GM18511 (cell line): ENCODE results near the gene DCTN2.
A peak's percentile ranks its signal among the peaks of the same experiment; 100 is the strongest.
"Not testable (repeated sequence)": the region's sequence is repeated elsewhere in the genome, so short reads cannot be mapped to it uniquely, and the experiment has no call there.

ENCODE experiments used
- ATAC-seq: cut with Tn5 transposase; IDR thresholded peaks from one replicate; pipeline ENCODE4 v1.9.1; 2021; ENCODE audit warnings: mild to moderate bottlenecking, moderate library complexity; ENCODE audit not compliant: unreplicated experiment

The DCTN2 gene

DNA sequence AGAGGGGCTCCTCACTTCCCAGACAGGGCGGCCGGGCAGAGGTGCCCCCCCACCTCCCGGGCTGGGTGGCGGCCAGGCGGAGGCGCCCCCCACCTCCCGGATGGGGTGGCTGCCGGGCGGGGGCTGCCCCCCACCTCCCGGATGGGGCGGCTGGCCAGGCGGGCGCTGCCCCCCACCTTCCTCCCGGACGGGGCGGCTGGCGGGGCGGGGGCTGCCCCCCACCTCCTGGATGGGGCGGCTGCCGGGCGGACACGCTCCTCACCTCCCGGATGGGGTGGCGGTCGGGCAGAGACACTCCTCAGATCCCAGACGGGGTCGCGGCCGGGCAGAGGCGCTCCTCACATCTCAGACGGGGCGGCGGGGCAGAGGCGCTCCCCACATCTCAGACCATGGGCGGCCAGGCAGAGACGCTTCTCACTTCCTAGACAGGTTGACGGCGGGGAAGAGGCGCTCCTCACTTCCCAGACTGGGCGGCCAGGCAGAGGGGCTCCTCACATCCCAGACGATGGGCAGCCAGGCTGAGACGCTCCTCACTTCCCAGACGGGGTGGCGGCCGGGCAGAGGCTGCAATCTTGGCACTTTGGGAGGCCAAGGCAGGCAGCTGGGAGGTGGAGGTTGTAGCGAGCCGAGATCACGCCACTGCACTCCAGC, 51.8 kb downstream of the DCTN2 start:
- ATAC-seq = not testable (repeated sequence)

DNA sequence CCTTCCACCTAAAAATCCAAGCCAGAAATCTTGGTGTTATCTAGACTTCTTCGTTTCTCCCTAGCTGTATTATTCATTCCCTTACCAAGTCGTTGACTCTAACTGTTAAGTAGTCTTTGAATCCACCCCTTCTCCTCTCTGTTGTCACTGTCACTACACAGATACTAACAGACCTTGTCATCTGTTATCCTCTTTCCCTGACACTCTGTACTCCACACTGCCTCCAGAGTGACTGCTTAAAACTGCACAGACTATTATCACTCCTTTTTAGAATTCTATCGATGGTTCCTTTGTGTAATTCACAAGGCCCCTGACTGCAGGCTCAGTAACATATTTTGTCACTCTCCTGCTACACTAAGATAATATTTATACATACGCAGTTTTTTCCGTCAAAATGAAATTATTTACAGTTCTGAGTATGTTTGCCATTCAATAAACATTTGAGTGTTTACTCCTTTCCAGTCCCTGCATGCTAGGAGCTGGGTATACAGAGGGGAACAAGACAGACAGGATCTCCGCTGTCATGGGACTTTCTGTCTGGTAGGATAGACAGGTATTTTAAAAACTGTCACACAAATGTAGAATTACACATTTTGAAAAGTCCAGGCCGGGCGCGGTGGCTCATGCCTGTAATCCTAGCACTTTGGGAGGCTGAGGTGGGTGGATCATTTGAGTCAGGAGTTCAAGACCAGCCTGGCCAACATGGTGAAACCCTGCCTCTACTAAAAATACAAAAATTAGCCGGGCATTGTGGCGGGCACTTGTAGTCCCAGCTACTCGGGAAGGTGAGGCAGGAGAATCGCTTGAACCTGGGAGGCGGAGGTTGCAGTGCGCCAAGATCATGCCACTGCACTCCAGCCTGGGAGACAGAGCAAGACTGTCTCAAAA, 55.4 kb downstream of the DCTN2 start:
- no peak for ATAC-seq

DNA sequence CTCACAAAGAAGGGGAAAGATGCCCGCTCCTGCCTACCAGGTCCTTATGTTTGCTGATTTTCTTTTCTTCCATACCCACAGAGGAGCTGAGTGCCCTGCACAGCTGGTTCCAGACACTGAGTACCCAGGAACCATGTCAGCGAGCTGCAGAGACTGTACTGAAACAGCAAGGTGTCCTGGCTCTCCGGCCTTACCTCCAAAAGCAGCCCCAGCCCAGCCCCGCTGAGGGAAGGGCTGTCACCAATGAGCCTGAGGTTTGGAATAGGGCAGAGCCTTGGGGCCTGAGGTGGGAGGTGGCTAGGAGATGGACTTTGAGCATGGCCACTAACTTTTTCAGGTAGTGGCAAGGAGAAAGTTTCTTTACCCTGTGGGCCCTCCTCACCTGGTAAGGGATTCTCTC, 56.9 kb downstream of the DCTN2 start:
- ATAC-seq = no peak

DNA sequence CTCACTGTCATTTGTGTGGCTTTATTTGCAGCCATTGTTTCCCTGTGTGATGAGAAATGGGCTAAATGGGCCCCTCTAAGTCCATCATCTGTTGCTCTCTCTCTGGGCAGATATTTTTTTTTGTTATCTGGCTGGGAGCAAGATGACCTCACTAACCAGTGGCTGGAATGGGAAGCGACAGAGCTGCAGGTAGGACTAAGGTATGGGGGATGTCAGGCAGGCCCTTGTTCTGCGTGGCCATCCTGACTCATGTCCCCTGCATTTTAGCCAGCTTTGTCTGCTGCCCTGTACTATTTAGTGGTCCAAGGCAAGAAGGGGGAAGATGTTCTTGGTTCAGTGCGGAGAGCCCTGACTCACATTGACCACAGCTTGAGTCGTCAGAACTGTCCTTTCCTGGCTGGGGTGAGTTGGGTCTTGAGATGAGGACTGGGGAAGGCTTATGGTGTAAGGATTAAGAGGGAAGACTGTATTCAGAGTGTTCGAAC, 57.8 kb downstream of the DCTN2 start:
- no peak for ATAC-seq

DNA sequence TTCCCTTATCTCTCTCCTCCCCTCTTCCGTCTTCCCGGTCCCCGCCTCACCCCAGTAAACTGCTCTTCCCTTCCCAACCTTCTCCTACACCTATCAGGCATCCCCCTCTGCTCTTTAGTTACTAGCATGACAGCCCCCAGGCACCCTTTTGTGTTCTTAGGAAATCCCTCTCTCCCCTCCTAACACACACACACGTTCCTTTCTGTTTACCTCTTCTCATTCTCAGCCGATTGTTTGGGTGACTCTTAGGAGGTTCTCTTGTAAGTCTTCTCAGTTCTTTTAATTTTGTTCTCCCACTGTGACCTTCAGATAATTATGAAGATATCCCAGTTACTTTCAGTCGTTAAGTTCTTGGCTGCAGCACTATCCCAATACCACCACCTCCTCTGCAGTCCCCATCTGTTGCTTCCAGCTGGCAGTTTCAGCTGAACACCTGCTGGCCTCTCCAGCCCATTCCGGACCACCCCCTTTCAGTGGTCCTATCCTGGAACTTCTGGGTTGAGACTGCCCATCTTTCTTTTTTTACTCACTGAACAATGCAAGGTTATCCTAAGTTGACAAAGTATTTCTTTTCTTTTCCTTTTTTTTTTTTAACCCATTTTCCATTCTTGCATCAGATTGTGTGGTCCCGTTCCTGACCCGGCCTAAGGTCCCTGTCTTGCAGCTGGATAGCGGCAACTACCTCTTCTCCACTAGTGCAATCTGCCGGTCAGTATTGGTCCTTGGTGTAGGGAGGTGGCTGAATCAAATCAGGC, 58.4 kb downstream of the DCTN2 start:
- no peak for ATAC-seq

DNA sequence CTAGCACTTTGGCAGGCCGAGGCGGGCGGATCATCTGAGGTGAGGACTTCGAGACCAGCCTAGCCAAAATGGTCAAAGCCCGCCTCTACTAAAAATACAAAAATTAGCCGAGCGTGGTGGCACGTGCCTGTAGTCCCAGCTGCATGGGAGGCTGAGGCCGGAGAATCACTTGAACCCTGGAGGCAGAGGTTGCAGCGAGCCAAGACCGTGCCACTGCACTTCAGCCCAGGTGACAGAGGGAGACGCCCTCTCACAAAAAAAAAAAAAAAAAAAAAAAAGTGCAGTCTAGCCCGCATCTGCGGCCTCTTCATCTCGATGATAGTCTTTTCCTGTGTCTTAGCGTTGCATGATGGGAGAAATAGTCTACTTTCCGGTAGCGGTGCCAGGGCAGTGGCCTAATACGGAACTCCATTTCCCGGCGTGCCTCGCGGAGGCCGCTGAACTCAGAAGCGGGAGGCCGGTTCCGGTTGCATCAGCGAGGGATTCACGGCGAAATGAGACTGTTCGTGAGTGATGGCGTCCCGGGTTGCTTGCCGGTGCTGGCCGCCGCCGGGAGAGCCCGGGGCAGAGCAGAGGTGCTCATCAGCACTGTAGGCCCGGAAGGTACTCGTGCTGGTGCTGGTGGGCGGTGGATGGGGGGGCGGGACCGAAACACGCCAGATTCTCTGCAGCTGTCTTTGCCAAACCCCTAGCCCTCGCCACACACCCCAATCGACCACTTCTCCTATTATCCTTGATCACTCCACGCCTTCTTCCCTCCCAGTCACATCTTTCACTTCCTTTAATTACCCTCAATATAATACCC, 59.2 kb downstream of the DCTN2 start, which contains the start of gene MARS1:
MARS1 (plus strand) TSS at position 472 of the 805 bp plus-strand sequence; CDS start at position 495, 23 bp downstream.
- peak; percentile 98 for ATAC-seq

DNA sequence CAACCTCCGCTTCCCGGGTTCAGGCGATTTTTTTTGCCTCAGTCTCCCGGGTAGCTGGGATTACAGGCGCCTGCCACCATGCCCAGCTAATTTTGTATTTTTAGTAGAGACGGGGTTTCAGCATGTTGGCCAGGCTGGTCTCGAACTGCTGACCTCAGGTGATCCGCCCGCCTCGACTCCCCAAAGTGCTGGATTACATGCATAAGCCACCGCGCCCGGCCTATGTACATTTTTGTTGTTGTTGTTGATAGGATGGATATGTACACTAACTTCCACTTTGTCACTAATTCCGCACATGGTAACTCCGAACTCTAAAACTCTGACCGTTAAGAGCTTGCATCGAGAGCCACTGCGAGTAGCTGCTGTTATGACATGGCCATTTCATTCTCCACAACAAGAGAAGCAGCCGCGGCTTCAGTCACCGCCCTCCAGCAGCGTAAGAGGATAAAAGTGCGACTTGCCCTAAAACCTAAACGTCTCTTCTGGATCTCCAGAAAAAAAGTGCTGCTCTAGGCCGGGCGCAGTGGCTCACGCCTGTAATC, 59.9 kb downstream of the DCTN2 start:
- no peak for ATAC-seq

DNA sequence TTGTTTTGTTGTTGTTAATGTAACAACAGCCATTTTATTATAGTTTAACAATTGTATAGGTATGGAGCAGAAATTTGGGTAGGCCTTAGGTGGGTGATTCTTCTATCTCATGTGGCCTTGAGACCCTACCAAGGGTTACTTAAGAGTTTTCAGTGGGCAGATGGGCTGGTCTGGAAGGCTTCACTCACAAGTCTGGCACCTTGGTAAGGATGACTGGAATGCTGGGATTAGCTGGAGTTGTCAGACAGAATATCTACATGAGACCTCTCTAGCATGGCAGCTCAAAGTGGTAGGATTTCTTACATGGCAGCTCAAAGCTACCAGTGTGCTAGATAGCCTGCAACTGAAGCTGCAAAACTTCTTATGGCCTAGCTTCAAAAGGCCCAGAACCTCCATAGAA, 61.3 kb downstream of the DCTN2 start:
- ATAC-seq = no peak

DNA sequence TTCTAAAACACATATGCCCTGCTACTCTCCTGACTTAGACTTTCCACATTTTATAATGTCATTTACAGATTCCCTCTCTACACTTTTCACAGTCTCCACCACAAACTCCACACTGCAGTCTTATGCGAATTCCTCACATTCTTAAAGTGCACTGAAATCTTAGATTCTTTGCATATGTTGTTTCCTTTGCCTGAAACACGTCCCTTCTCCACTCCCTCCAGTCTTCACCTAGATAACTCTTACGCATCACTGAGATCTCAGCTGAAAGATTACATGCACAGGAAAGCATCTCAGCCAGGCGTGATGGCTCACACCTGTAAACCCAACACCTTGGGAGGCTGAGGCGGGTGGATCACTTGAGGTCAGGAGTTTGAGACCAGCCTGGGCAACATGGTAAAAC, 63.5 kb downstream of the DCTN2 start:
- ATAC-seq = no peak

DNA sequence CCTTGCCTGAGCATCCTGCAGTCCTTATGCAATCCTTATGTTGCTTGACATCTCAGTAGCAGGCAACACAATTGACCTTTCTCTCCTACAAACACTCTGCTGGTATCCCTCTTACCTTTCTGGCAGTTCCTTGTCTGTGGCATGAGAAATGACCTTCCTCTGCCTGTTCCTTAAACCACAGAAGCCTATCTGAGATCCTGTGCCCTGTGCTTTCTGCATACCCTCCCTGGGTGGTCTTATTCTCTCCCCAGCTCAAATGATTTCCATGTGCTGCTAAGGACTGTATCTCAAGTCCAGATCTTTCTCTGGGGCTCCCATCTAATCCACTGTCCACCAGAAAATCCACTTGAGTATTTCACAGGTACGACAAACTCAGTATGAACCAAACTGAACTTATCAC, 65.3 kb downstream of the DCTN2 start:
- no peak for ATAC-seq
